CD4-positive, alpha-beta T cell treated with Interleukin-17A for 1 hour (primary cell): ENCODE measurements around the gene KCNT2.

ENCODE experiments used
- DNase-seq: peaks from one replicate; pipeline ENCODE4 v3.0.0-alpha.2; 2020

The KCNT2 gene

DNA sequence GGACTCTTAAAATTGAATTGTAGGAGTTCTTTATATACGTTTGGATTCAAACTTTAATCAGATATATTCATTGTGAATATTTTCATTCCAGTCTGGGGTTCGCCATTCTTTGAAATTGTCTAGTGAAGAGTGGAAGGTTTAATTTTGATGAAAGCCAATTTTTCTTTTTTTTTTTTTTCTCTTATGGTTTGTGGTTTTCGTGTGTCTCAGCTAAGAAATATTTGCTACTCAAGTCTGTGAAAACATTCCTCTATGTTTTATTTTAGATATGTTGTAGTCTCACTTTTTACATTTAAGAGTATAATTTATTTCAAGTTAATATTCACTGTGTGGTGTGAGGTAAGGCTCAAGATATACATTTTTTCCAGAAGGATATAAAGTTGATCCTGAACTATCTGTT lies 220.5 kb downstream of the KCNT2 start:
- DNase-seq, result no peak

GRCh38 chr1:196385109-196385508 lies 223.1 kb downstream of the KCNT2 start:
- no peak for DNase-seq

- no peak for DNase-seq
Observed at GRCh38 chr1:196382383-196382782, 225.9 kb downstream of the KCNT2 start.

DNA sequence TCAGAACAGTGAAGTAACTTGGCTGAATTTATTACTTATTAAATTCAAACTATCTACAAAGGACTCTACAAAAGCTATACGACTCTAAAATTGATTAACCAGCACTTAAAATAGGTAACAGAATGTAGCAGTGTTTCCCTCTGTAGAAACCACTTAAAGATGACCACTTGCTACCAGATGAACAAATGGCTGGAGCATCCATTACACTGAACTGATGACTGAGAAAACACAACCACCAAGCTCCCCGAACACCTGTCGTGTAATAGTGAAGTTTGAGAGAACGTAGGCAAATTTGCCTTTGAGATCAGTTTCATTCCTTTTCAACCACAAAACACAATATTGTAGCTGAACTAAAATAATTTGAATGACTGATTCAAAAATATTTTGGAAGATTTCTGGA lies 226.7 kb downstream of the KCNT2 start:
- no peak for DNase-seq

DNA sequence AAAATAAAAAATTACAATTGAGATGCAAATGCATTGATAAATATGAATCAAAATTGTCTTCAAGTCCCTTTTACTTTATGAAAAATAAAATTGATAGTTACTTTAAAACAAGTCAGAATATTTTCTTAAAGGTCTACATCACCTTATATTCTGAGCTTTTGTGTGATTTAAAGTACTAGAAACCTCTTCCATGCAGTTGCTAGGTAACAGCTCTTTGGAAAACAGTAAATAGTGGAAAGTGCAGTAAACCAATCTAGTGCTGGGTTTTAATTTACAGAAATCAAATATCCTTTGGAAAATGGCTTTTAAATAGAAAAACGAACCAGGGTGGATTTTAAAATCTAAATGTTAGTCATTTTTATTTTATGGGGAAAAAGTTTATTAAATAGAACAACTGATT lies 227.9 kb downstream of the KCNT2 start:
- DNase-seq, result no peak

DNA sequence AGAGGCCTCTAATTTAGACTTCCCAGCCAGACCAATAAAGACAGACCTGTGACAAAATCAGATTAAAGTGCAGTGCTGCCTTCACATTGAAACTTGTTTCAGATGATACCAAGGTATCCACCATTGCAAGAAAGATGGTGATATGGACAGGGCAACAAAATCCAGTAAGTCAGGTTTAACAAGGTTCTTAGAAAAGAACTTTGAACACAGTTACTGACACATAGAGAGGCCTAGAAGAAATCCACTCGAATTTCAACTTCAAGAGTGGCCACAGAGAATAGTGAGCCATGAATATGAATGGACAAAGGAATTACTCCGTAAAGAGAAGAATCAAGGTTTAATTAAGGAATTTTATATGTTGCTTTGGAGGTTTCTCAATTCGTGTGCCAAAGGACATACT lies 230.4 kb downstream of the KCNT2 start:
- DNase-seq, result no peak

DNA sequence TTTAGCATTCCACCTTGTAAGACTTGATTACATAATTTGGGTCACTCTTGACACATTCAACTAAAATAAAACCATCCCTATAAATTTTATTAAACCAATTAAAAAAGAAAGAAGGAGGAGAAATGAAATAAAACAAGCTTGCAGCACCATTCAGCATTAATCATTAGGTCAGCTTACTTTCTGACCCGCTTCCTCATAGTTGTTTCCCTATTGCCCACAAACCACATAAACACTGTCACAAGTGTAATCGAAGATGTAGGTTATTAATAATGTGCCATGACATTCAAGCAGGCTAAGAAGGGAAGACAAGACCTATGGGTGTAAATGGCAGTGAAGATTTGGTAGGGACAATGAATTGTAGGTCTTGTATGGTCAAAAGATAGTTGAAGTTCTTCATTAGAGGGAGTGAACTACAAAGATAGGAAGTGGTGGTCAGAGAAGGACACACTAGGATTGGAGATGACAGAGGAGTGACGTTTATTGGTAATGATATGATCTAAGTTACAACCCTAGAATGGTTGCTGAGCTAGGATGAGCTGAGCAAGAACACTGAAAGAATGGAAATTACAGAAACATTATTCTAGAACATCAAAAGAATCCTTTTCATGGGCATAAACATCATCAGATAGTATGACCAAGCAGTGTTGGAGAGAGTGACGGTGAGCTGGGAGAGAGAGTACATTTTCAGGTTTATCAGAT lies 231.5 kb downstream of the KCNT2 start:
- DNase-seq, result no peak

- no peak for DNase-seq
Observed at GRCh38 chr1:196373798-196374197, 234.4 kb downstream of the KCNT2 start.

GRCh38 chr1:196372896-196373536 lies 235.2 kb downstream of the KCNT2 start:
- peak; percentile 26 for DNase-seq

GRCh38 chr1:196367838-196368237 lies 240.4 kb downstream of the KCNT2 start:
- DNase-seq, result no peak

DNA sequence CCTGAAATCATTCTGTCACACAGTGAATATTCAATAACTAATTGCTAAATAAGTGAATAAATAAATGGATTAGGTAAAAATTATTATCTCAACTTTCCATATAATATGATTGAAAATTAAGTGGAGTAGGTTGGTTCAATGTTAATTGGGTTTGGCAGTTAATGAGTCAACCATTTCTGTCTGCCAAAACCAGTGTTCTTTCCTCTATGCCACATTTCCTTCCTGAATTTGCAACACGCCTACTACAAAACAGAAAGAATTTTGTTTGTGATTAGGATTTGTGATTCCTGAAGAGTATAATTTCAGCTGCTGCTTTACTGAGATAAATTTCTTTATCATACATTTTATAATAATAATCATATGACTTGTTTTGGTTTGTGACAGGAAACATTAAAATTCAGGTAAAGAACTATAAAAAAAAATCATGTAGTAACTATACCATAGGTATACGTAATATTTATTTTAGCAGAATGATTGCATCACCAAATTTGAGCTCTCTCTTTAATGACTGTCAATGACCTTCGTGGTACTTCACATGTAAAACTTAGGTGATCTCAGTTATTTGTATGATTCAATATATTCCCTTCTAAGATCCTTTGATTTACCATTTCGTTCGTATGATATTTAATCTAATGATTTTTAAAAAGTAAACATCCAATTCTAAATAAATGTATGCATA lies 241.3 kb downstream of the KCNT2 start:
- DNase-seq, result no peak

- DNase-seq, result no peak
Observed at GRCh38 chr1:196361112-196361714, 247.0 kb downstream of the KCNT2 start.

- DNase-seq, result no peak
Observed at GRCh38 chr1:196357913-196358312, 250.3 kb downstream of the KCNT2 start.

- DNase-seq, result peak; percentile 5
Observed at GRCh38 chr1:196355206-196355786, 252.9 kb downstream of the KCNT2 start.

DNA sequence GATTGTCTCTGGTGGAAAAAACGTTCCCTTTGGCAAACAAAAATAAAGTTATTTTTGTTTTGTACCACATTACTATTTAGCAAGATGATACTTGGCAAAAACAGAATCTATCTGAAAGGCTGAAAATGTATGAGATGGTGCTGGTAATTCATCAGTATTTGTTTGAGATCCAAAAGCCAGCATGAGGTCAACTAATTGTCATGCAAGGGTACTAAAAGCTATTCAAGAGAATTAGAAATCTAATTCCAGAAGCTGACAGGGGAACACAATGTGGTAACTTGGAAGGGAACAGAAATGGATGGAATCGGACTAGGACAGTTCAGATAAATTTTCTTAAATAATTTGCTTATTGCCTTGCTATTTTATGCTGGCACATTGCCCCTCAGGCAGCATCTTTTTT lies 263.8 kb downstream of the KCNT2 start:
- DNase-seq, result no peak

GRCh38 chr1:196324345-196324744 lies 283.9 kb downstream of the KCNT2 start:
- DNase-seq, result no peak

- no peak for DNase-seq
Observed at GRCh38 chr1:196323869-196324268, 284.4 kb downstream of the KCNT2 start.

DNA sequence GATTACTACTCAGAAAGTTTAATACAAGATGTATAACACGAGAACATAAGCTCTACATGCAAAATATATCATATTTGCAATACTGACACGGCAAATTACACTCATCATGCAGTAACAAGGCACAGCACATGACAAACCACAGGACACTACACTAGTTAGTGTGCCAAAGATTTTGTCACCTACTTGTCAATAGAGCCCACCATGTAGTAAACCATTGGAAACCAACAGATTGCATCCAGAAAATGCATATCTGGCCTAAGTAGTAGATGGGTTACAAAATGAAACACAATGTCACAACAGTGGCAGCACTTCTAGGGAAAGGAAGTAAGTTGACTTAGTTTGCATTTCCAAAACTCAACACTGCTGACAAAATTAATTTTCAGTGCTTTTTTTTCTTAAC lies 288.9 kb downstream of the KCNT2 start:
- DNase-seq, result no peak

DNA sequence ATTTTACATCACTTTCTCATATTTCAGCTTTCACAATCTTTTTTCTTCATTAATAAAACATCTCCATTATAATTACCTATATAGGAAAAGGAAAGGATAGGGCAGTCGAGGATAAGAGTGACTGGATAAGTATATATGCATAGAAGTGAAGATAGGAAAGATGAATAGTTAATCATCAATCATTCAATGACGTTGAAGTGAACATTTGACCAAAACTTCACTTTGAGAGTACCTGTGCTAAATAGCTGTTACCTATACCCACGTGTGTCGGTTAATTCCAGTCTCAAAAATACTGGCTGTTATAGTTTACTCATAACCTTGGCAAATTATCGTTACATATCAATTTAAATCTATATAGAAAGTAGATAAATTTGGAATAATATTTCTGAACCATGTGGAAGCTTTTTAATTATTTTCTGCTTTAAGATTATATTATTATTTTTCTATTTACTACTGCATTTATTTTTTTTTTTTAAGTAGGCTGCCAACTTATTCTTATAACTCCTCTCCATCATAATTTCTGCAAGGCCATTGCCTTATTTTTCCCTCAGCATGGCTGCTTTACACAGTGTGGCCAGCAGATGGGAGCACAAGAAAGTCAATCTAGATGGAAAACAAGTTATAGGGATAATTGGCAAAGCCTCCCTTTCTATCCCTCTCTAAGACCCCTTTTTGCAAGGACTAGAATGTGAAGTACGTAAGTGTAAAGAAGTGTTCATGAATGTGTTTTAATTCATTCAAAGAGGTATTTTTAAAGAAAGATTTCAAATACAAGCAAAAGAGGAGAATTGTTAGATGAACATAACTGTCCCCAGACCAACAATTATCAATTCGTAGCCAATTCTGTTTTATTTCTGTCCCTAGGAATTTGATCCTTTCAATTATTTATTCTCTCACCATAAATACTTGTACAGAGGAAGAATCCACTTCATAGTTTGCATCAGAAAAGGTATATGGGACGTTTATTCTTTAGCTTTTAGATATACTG lies 290.4 kb downstream of the KCNT2 start:
- no peak for DNase-seq

GRCh38 chr1:196312739-196313138 lies 295.5 kb downstream of the KCNT2 start:
- no peak for DNase-seq

GRCh38 chr1:196309386-196309785 lies 298.9 kb downstream of the KCNT2 start:
- DNase-seq, result no peak

GRCh38 chr1:196308176-196308575 lies 300.1 kb downstream of the KCNT2 start:
- no peak for DNase-seq
